Heart left ventricle (tissue), 13 donors: ENCODE results near the gene C18orf54.

Source experiments
- CTCF ChIP-seq, 12 donors: fragments of 200-600 bp; sonication (generic) in 4 of 12; IDR thresholded peaks; one replicate each; pipeline versions ENCODE4 v1.5.0 to v1.8.0; 2018 to 2022; ENCODE audit warnings: antibody characterized with exemption in 12 of 12, mild to moderate bottlenecking in 5 of 12
- POLR2A ChIP-seq, 2 donors: fragments of 450-650 bp; IDR thresholded peaks; one replicate each; pipeline ENCODE4 v1.6.1; 2017; ENCODE audit warnings: antibody characterized with exemption in 2 of 2, mild to moderate bottlenecking in 2 of 2, moderate library complexity in 2 of 2
- donor health status: ischemic (EF 13 %, LVEDD 7.1; RV severe dilation, severe dysfunction).
- donor health status: DM: no; HTN: yes; CAD: no.
- donor health status: DM: no; HTN: no; CAD: no.
- donor health status: ischemic (EF 25% LVEDD 6.9; RV normal size, moderate dysfunction).
- donor health status: ischemic (EF 25% LVEDD 5.7; RV mildly dilated, moderate dysfunction).
- donor health status: ischemic (EF 35%, LVEDD 5.7; RV mildly dilated, moderate dysfunction).
- donor health status: nonischemic (EF 11% LVEDD 7.7; RV severe dilation, severe dysfunction).
- donor health status: DM: yes; HTN: yes; CAD: no.
- donor health status: PGD.
- donor health status: ischemic (EF 29% LVEDD 5.4; RV normal size, mild dysfunction).
- donor health status: nonischemic (EF 23%, LVEDD 6.1; RV moderate dilation, normal function).

DNA sequence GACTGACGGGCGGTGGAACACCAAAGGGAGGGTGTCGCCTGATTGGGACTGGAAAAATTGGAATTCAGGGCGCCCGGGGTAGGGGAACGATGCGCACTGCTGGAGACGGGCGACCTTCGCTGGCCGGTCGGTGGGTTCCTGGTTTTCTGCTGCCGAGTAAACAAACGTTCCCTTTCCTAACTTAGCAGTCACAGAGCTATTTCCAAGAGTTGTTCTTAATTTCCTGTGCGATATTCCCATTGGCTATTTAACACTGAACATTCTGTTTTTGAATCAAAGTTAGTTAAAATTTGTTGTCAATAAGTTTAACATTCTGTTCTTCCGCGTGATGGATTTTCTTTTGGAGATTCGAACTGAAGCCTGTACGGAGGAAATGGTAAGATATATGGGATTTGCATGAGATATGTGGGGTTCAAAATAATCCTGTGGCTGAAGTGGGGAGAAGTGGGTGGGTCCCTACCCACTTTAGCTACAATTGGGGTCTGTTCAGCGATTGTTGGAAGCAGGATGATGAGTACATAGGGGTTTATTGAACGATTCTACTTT is 862 bp downstream of the C18orf54 start:
- no peak for TF ChIP-seq POLR2A (IDR thresholded peaks at IDR 0.05)
- no peak for TF ChIP-seq CTCF (IDR thresholded peaks at IDR 0.05)
